T-helper 1 cell (primary cell): ENCODE measurements around the gene MGAM2.

Experiments
- DNase-seq, 5 donors: peaks; one replicate each; pipeline ENCODE4 v3.0.0-alpha.2; 2012 to 2020

The MGAM2 gene

DNA sequence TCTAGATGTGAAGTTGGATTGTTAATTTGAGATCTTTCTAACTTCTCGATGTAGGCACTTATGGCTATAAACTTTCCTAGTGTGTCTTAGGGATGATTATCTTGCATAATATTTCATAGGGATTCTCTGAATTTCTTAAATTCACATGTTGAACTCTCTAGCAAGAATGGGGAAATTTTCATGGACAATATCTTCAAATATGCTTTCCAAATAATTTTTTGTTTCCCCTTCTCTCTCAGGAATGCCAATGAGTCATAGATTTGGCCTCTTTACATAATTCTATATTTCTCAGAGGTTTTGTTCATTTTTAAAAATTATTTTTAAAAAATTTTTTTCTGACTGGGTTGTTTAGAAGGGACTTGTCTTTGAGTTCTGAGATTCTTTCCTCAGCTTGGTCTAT is 68.9 kb downstream of the MGAM2 start:
- DNase-seq = no peak

DNA sequence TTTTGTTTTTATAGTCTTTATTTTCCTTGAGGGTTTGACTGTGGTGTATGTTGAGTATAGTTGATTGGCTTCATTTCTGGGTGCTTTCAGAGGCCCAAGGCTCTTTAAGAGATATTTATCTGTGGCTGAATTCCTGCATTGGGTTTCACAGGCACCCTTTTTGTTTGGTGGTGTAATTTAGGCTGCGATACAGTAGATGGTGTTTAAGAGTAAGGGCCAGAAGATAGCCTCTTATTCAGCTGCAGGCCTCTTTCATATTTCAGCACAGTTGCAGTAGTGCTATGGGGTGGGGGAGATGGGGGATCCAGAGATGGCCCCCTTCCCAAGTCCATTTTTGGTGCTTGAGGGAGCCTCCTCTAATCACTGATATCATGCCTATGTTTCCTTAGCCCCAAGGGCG is 69.7 kb downstream of the MGAM2 start:
- DNase-seq = no peak

DNA sequence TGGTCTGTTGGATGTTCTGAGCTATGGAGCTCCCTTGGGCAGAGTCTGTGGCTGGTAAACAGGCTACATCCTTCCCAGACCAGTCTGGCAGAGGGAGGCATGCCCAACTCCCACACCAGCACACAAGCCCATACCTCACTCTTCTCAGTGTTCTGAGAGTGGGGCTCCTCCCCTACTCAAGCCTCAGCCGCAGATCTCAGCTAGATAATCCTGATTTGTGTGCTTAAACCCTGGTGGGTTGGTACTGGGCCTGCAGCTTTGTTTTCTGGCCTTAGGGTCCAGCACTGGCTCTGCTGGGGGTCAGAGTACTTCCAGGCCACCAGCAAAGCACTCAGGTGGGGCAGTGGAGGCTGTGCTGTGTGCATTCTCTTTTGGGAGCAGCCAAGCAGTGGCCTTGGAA is 70.4 kb downstream of the MGAM2 start:
- no peak for DNase-seq

DNA sequence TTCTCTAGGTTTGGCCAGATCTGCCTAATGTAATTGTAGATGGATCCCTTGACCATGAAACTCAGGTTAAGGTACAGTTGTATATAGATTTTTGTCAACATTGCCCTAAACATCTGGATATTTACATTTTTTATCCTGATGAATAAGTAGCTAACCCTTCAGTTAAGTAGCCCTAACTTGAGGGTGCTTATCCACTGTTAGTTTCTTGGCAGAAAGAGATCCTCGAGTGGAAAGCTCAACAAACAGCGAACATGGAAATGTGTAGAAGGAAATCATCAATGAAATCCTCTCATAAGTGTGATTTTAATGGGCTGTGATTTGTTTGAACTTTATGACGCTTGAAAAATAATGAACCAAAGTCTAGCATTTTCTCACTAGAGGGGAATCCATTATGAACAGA is 73.6 kb downstream of the MGAM2 start:
- no peak for DNase-seq

DNA sequence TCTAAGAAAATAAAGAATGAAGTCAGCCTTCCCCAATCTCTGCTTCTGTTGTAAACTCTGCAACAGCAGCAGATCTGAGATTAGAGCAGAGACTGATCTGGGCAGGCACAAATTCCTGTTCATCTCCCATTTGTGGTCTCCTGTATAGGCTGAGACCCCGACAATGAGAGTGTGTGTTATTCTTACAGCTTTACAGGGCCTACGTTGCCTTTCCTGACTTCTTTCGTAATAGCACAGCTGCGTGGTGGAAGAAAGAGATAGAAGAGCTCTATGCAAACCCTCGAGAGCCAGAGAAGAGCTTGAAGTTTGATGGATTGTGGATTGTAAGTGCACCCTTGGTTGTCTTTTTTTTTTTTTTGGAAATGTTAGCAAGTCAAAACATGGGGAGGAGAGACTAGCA is 74.3 kb downstream of the MGAM2 start:
- no peak for DNase-seq

DNA sequence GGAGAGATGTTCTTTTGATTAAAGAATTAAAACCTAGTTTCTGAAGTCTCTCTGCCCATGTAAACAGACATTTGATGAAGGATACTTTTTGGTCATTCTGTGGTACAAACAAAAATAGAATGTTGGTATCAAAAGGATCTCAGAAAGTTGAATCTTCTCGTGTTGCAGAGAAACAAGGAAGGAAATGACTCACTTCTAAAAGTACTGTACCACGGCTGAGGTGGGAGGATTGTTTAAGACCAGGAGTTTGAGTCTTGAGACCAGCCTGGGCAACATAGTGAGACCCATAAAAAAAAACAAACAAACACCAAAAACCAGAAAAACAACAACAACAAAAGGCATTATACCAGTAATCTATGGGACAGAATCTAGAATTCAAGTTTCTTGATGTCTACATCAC is 76.6 kb downstream of the MGAM2 start:
- peak in 1 of 5 donors; percentile 2 for DNase-seq

DNA sequence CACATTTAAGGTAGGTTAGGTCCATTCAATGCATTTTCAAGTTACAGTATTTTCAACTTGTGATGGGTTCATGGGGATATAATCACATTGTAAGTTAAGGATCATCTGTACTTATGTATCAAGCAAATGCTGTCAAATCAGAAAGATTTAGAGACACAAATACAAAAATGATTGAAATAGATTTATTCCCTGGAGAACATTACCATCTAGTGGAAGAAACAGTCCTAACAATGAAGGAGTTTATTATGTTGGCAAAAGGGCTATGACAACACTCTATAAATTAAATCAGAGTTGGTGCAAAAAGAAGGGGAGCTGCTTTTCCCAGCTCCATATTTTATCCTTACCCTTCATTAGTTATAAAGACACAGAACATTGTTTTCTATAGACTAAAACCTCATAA is 77.3 kb downstream of the MGAM2 start:
- DNase-seq = no peak

DNA sequence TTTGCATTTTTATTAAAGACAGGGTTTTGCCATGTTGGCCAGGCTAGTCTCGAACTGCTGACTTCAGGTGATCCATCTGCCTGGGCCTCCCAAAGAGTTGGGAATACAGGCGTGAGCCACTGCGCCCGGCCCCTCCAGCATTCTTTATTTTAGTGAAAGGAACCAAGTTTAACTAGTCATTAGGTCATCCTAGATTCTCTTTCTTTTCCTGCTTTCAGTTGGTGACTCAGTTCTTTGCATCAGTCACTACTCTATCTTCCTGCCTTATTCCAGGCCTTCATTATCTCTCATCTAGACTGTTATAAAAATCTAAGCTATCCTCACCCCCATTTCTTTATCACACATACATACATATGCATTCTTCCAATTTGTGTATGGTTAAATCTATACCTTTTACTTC is 82.7 kb downstream of the MGAM2 start:
- no peak for DNase-seq

DNA sequence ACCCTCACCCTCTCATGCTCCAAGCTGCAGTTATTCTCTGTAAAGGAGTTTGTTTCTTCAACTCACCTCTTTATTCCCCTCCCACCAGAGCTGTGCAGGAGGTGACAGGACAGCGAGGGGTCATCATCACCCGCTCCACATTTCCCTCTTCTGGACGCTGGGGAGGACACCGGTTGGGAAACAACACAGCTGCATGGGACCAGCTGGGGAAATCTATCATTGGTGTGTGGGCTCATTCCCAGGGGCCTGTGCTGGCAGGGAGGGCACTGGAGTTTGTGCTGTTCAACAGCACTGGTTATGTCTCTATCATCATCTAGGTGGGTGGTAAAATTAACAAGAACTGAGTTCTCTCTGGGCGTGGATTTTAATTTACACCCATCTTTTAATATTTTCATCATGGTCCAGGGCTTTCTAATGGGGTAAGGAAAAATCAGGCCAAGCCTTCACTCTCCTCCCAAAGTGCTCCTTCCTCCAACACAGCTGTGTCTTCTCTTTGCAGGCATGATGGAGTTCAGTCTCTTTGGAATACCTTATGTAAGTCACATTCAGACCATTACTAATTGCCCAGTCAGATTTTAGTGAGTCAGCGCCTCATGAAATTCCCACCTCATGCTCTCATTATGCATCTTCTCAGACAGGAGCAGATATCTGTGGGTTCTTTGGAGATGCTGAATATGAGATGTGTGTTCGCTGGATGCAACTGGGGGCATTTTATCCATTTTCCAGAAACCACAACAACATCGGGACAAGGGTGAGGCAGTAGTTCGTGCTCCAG is 84.7 kb downstream of the MGAM2 start:
- no peak for DNase-seq

DNA sequence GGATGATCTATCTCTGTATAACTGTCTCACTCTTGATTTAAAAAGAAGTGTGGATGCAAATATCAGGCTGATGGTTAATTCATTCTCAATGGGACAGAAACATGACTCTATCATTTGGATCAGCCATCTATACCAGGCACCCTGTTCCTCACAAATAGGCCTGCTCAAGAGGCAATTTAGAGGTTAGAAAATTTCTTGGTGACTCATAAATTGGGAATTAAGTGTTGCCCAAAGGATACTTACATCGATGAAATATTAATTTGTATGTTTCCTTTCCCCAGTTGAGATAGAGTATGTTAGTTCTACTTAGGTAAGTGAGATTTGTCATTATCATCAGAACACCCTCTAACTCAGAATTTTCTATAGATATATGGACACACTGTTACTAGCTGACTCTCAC is 88.7 kb downstream of the MGAM2 start:
- no peak for DNase-seq

DNA sequence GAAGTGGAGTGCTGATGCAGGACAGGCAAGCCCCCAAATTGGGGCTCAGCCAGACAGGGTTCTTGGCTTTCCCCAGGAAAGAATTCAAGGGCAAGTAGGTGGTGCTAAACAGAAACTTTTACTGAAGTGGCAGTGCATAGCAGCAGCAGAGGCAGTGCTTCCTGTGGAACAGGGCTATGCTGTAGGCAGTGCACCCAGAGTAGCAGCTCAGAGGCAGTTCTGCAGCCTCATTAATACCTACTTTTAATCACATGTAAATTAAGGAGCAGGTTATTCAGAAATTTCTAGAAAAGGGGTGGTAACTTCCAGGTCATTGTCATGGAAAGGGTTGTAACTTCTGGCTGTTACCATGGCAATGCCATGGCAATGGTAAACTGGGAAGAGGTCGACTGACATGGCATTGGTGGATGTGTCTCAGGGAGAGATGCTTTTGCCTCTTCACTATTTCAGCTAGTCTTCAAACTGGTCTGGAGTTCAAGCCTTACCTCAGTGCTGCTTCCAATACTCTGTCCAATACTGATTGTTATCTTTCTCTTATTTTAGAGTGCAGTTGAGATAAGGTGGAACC is 117.1 kb downstream of the MGAM2 start:
- no peak for DNase-seq

DNA sequence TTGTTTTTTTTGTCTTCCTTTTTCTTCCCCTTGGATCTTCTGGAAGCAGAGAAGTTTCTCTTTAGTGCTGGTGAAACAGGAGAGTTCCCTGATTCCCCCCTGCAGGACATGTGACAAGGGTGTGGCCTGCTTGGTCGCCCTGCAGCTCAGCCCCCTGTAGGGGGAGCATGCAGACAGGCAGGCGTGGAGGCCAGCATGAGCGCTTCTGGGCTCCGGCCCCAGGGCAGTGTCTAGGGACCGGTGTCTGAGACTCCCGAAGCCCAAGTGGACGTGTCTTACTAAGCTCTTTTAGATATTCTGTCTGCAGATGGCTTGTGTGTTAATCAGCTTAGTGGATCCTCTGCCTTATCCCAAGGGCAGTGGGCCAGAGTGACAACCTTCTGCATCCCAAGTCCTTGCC is 120.2 kb downstream of the MGAM2 start:
- no peak for DNase-seq

DNA sequence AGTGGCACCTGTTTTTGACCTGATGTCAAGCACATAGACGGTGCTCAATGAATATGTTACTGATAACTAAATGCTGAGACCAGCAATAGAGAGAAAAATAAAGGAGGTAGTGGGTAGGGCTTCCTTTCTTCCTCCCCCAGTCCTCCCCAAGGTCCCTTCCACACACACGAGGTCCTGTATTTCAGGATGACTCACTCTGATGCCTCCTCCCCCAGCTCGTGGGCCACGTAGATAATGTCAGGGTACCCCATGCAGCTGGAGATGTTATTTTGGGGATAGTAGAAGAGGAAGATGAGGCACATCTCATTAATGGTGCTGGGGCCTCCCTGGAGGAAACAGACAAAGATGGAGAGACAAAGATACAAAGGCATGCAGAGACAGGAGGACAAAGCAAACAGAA is 129.0 kb downstream of the MGAM2 start:
- no peak for DNase-seq

DNA sequence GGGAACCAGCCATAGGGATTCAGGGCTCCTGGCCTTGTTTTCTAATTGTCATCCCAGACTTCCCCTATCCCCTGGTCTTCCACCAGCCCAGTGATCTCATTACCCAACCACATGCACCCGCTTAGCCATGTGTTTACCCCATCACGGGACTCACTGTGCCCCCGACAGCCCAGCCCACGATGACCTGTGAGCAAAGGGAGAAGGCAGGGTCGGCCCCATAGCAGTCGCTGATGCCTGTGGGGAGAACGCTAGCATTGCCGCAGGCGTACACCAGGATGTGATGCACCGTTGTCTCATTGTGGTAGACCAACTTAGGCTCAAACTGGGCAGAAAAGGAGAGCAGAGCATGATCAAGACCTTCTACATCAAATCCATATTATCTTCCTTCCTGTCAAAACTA is 132.3 kb downstream of the MGAM2 start:
- no peak for DNase-seq

DNA sequence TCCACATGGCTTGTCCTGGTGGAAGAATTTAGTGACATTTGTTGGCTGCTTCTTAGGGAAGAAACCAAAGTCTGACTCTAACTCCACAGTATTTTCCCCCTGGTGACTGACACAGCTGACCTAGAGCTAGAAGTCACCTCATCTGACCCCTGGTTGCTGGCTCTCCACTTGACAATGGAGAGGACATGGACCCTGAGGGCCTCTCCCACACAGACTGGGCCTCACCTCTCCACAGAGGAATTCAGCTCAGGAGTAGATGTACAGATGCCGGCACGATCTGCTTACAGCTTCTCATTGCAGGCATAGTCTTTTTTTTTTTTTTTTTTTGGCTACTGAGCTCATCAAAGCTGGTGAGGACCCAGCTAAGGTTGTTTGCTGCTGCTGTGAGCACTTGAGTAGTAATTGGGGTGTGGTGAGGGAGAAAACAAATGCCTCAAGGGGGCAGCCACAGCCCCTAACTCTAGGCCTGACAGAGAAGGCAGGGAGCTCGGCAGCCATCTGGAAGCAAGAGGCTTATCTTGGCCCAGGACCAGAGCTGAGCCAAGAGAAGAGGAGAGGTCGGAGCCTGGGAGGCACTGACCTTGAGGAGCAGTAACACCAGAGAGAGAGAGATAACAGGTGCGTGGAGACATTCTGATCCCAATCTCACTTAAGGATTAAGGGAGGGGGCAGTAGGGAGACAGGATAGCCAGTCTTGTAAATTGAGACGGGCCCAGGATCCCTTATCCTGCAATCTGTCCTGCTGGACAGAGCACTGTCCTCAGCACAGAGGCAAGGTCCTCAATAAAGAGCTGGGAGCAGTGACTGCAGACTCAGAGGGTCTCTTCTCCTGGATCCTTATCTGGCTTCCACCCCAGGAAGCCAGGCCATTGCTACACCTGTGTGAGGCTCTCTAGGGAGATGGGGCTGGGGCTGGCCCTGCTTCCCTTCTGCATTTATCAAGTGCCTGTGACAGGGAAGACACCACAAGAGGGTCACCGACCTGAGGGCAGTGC is 136.9 kb downstream of the MGAM2 start:
- DNase-seq = no peak

DNA sequence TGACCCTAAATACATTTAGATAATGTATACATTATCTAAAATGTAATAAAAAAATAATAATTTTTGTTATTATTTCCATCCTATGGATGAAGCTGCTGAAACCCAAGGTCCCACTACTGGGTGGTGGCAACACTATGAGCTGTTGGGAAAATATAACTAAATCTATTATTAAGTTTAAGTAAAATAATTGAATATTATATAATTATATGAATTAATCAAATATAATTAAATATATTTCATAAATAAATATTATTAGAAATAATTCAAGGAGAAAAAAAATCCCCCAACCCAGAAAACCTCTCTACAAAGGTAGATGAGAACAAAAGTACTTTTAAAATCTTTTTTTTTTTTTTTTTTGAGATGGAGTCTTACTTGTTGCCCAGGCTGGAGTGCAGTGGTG is 138.4 kb downstream of the MGAM2 start:
- DNase-seq = no peak

DNA sequence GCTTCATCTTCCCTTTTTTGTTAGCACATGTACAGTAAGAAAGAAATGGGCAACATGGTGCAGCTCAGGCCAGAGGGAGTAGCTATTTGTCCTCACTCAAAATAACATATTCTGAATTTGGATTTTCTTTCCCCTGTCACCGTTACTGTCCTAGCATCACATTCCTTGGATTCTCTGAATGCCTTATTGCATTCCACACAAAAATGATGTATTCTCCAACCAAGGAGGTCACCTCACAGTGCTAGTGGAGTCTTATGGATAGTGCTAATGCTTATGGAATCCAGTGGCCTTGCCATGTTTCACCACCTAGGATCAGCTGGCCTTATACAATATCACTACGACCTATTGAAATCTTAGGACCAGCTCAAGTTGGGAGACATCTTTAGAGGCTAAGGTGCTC is 139.2 kb downstream of the MGAM2 start:
- DNase-seq = no peak

DNA sequence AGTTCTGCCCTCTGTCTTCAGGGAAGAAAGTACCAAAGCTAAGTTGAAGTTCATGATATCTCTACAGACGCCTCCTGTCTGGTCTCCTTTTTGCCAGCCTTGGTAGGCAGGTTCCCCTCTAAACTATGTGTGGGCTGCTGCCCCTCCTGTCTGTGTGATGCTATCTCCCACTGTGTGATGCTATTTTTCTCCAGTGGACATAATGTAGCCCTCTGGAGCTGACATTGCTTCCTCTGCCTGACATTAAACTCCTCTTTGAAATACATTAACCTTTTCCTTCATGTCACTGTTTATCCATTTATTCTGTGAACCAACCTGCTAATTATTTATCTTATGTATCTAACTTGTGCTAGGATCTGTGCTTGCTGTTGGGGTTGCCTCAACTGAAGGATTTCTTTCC is 146.4 kb downstream of the MGAM2 start, which contains the start of gene PRSS58:
PRSS58 (minus strand) TSS at position 101 of the 400 bp plus-strand sequence. CDS start 351 bp downstream, outside the sequence.
- DNase-seq = no peak

DNA sequence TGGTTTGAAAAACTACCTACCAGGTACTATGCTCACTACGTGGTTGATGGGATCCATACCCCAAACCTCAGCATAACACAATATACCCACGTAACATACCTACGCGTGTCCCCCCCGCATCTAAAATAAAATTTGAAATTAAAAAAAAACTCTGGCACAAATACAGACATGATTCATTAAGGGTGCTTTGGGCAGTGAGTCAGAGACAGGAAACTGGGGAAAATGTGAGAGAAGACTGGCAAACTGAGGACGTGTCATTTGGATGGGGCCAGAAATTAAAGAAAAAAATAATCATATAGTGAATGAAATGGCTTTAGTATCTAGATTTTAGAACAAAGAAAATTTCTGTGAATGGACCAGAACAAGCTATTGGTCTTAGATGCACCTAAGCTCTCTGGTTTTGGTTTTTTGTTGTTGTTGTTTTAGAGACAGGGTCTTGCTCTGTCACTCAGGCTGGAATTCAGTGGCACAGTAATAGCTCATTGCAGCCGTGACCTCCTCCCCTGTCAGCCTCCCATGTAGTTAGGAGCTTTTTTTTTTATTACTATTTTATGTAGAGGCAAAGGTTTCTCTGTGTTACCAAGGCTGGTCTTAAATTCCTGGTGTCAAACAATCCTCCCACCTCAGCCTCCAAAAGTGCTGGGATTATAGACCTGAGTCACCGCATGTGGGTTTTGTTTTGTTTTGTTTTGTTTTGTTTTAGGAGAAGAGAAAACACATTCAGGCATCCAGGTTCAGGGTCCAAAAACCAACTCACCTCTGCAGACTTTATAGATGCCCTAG is 152.3 kb downstream of the MGAM2 start:
- no peak for DNase-seq
